GM12865 (cell line): ENCODE results near the gene HECTD1.
"Not testable (repeated sequence)": the region's sequence is repeated elsewhere in the genome, so short reads cannot be mapped to it uniquely, and the experiment has no call there.

ENCODE experiments used
- DNase-seq: peaks from one replicate; pipeline ENCODE4 v3.0.0; 2010; ENCODE audit warnings: low read depth
- H3K4me3 ChIP-seq: 2 replicates; pipeline ENCODE4 v1.5.1; 2011; ENCODE audit warnings: mild to moderate bottlenecking, low read depth, low read length, control low read depth
- TF ChIP-seq, protein P1 (sequence below): IDR thresholded peaks from 2 replicates; pipeline ENCODE4 v1.5.1; 2011; ENCODE audit warnings: low read length, control low read depth, low read depth, inconsistent platforms; ENCODE audit not compliant: insufficient read depth; ENCODE audit errors: missing control alignments

Gene HECTD1

DNA sequence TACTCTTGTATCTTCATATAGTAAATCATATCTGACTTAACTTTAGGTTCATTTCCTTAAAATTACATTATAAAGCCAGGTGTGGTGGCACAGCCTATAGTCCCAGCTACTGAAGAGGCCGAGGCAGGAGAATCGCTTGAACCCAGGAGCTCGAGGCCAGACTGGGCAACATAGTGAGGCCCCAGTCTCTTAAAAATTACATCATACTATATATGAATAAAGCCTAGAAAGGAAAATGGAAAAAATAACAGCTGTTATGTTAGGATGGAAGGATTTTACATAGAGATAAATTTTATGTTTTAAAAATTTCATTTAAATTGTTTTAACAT, 4.2 kb downstream of the HECTD1 start:
- TF ChIP-seq, protein P1, sequence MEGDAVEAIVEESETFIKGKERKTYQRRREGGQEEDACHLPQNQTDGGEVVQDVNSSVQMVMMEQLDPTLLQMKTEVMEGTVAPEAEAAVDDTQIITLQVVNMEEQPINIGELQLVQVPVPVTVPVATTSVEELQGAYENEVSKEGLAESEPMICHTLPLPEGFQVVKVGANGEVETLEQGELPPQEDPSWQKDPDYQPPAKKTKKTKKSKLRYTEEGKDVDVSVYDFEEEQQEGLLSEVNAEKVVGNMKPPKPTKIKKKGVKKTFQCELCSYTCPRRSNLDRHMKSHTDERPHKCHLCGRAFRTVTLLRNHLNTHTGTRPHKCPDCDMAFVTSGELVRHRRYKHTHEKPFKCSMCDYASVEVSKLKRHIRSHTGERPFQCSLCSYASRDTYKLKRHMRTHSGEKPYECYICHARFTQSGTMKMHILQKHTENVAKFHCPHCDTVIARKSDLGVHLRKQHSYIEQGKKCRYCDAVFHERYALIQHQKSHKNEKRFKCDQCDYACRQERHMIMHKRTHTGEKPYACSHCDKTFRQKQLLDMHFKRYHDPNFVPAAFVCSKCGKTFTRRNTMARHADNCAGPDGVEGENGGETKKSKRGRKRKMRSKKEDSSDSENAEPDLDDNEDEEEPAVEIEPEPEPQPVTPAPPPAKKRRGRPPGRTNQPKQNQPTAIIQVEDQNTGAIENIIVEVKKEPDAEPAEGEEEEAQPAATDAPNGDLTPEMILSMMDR, result no peak
- H3K4me3 ChIP-seq, result no peak overlapping the region
- no peak for DNase-seq

DNA sequence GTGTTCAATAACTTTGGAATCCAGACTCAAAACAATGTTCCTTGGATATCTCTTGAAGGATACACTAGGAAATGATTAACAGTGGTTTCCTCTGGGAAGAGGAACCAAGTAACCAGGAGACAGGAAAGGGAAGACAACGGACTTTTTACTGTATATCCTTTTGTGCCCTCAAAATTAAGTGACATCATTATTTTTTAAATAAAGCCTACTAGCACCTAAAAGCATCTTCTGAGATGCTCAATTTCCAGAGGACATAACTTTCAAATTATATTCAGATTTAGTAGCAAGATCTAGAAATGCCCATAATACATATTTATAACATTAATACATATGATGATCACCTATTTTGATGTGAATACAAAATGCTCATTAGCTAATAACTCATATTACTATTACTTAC, 6.5 kb downstream of the HECTD1 start:
- DNase-seq, result no peak

DNA sequence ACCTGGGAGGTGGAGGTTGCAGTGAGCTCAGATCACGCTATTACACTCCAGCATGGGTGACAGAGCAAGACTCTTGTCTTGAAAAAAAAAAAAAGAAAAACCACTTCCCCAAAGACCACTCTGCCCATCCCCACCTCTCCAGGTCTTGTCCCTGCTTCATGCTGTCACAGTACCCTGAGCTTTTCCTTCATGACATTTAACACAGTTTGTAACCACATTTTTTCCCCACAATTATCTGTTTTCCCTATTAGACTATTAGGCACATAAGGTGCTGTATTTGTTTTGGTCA, 6.9 kb downstream of the HECTD1 start:
- no peak overlapping the region for H3K4me3 ChIP-seq
- DNase-seq, result no peak
- TF ChIP-seq, protein P1, result no peak

More for the DNA sequence above, 6.5 kb downstream of the HECTD1 start:
- H3K4me3 ChIP-seq, result no peak overlapping the region
- TF ChIP-seq, protein P1, result no peak

DNA sequence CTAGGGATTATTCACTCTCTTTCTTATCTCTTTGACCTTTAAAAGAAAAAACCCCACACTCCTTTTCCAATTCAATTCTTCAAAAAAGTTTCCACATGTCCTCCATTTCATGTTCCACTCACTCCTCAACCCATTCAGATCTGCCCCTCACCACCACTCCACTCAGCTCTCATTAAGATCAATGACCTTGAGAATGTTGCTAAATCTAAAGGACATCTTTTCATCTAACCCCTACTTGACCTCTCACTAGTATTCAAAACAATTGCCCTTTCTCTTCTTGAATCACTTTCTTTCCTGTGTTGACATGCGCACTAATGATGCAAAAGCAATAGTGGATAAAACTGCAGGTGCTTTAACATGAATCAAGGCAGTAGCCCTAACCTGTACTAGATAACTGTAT, 9.9 kb downstream of the HECTD1 start:
- TF ChIP-seq, protein P1, result no peak
- no peak for DNase-seq
- no peak overlapping the region for H3K4me3 ChIP-seq

DNA sequence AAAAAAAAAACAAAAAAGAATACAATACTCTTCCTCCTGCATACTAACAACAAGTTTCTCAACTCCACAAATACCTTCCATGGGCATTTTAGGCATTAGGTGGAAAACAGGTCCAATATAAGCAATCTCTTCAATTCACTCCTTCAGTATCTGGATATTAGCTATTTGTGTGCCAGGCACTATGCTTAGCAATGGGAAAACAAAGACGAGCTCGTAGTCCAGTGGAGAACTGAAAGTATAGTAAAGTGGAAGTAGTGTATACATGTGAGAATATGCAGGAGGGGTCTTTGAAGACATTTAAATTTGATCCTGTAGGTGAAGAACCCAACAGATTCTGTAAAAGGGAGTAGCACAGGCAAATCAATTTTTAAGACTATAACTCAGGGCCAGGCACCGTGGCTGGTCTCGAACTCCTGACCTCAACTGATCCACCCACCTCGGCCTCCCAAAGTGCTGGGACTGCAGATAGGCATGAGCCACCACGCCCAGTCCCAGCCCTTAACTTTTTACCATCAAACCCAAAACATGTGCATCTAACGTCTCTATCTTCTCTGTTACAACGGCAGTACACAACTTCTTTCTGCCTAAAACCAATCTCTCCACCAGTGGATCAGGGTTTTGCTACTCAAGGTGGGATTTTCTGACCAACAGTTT, 10.6 kb downstream of the HECTD1 start:
- TF ChIP-seq, protein P1, result no peak
- H3K4me3 ChIP-seq, result no peak overlapping the region
- no peak for DNase-seq

DNA sequence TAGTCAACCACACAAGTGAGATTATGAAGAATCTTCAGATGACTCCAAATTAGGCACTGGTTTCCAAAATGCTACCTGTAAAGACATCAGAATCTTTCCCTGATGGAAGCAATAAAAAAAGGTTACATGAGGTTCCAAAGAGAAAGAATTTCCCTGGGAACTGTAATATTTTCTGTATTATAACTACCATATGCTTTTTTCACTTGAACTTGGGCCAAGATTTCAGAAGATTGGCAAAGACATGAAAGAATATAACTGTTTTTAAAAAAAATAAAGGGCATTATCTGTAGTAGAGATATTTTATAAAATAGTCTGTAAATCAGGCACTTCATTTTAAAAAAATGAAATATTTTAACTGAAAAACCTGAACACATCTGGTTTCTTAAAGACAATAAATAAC, 12.9 kb downstream of the HECTD1 start:
- no peak for DNase-seq
- H3K4me3 ChIP-seq, result no peak overlapping the region
- TF ChIP-seq, protein P1, result no peak

DNA sequence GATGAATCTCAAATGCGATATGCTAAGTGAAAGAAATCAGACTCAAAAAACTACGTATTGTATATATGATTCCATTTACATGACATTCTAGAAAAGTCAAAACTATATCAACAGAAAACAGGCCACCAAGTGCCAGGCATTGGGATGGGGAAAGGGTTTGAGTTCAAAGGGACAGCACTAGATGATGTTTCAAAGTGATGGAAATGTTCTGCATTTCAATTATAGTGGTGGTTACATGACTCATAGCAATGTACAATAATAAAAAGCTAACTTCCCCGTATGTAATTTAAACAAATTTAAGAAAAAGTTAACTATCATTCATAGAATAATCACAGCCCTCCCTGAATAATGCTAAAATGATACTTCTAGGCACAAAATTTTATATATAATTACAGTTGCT, 13.5 kb downstream of the HECTD1 start:
- DNase-seq, result no peak
- TF ChIP-seq, protein P1, result no peak
- no peak overlapping the region for H3K4me3 ChIP-seq

DNA sequence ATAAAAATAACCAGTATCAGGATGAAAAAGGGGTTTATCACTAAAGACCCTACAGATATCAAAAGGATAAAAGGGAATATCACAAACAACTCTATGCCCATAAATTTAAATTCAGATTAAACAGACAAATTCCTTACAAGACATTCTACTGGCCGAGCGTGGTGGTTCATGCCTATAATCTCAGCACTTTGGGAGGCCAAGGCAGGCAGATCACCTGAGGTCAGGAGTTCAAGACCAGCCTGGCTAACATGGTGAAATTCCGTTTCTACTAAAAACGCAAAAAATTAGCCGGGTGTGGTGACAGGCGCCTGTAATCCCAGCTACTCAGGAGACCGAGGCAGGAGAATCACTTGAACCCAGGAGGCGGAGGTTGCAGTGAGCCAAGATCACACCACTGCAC, 15.0 kb downstream of the HECTD1 start:
- not testable (repeated sequence) for DNase-seq, H3K4me3 ChIP-seq
